Endothelial cell of umbilical vein (primary cell): ENCODE measurements around the gene CNNM3. TPM values are rescaled to one million over a fixed set of nuclear protein-coding genes. Genes with fewer than 3 reads are reported as not detected.

Experiments
- BruUV-seq: library from RNA; stranded (reverse); fragments of 400-500 nt; replicated peaks from 2 replicates; lab custom pipeline; 2021; lab: Mats Ljungman, UMichigan
- CTCF ChIA-PET: fragments of 300-600, 350-600 bp; sonication (Branson Sonifier 250); formaldehyde crosslinking; loops from one replicate; lab custom pipeline; 2021; ENCODE audit warnings: antibody characterized with exemption, inconsistent platforms; lab: Charles Lee
- POLR2A ChIA-PET: fragments of 300-600, 350-600 bp; sonication (Branson Sonifier 250); formaldehyde crosslinking; loops from one replicate; lab custom pipeline; 2021; ENCODE audit warnings: antibody characterized with exemption, inconsistent platforms; lab: Charles Lee
- DNase-seq: peaks from one replicate; pipeline ENCODE4 v3.0.0-alpha.2; 2011; ENCODE audit warnings: low read depth, low spot score
- FAIRE-seq: peaks from 2 replicates; lab custom pipeline; 2011; peaks lifted over from hg19 to GRCh38; lab: Jason Lieb, UNC
- H2AFZ ChIP-seq: 2 replicates; pipeline ENCODE4 v1.6.0; 2012; ENCODE audit warnings: low read depth, low read length, control low read depth, inconsistent platforms
- H3K27ac ChIP-seq: 2 replicates; pipeline ENCODE4 v1.5.1; 2011; ENCODE audit warnings: low read depth, mild to moderate bottlenecking, control low read depth, low read length, moderate library complexity; ENCODE audit not compliant: insufficient read depth
- H3K27me3 ChIP-seq, 2 experiments: 2 replicates each; pipeline versions ENCODE4 v1.6.0 to v1.6.1; 2011; ENCODE audit warnings: low read length in 2 of 2, mixed read lengths in 1 of 2; ENCODE audit not compliant: control insufficient read depth in 2 of 2, insufficient read depth in 2 of 2
- H3K36me3 ChIP-seq, 2 experiments: 2 replicates in 1 of 2; 3 replicates in 1 of 2; pipeline ENCODE4 v1.5.1; 2011; ENCODE audit warnings: low read length in 2 of 2, mild to moderate bottlenecking in 1 of 2, moderate library complexity in 1 of 2; ENCODE audit not compliant: control insufficient read depth in 2 of 2, insufficient read depth in 2 of 2; ENCODE audit errors: extremely low read depth in 1 of 2
- H3K4me1 ChIP-seq: 3 replicates; pipeline ENCODE4 v1.5.1; 2011; ENCODE audit warnings: mild to moderate bottlenecking, low read length; ENCODE audit not compliant: control insufficient read depth, insufficient read depth; ENCODE audit errors: extremely low read depth
- H3K4me2 ChIP-seq: 2 replicates; pipeline ENCODE4 v1.6.1; 2011; ENCODE audit warnings: low read length, control low read depth, mixed read lengths; ENCODE audit not compliant: insufficient read depth
- H3K4me3 ChIP-seq, 3 experiments: fragments of 200-600 bp in 1 of 3; sonication (generic), shearing (Covaris generic) in 1 of 3; replicated peaks in 1 of 3; 2 replicates each; pipeline ENCODE4 v1.5.1; 2011 to 2016; ENCODE audit warnings: control low read depth in 3 of 3, low read length in 3 of 3, mild to moderate bottlenecking in 2 of 3, inconsistent platforms in 1 of 3, low read depth in 1 of 3, moderate library complexity in 1 of 3; ENCODE audit not compliant: insufficient read depth in 1 of 3
- H3K79me2 ChIP-seq: 2 replicates; pipeline ENCODE4 v1.6.0; 2012; ENCODE audit warnings: low read length, inconsistent platforms; ENCODE audit not compliant: control insufficient read depth, insufficient read depth
- H3K9ac ChIP-seq: replicated peaks from 2 replicates; pipeline ENCODE3; 2011; ENCODE audit warnings: low read length, control low read depth; ENCODE audit not compliant: insufficient read depth; ENCODE audit errors: extremely low read depth
- H3K9me1 ChIP-seq: replicated peaks from 3 replicates; pipeline ENCODE4 v1.6.0; 2011; ENCODE audit warnings: mild to moderate bottlenecking, low read length; ENCODE audit not compliant: control insufficient read depth, insufficient read depth; ENCODE audit errors: extremely low read depth
- H3K9me3 ChIP-seq: replicated peaks from 2 replicates; pipeline ENCODE4 v1.5.1; 2012; ENCODE audit warnings: low read length, inconsistent platforms; ENCODE audit not compliant: control insufficient read depth, insufficient read depth
- H4K20me1 ChIP-seq: replicated peaks from 2 replicates; pipeline ENCODE3; 2011; ENCODE audit warnings: mild to moderate bottlenecking, low read length; ENCODE audit not compliant: control insufficient read depth, insufficient read depth; ENCODE audit errors: extremely low read depth
- EZH2 ChIP-seq: IDR thresholded peaks from 2 replicates; pipeline ENCODE4 v1.6.1; 2012; ENCODE audit warnings: borderline replicate concordance, low read depth, mild to moderate bottlenecking, moderate library complexity, low read length, inconsistent platforms; ENCODE audit not compliant: severe bottlenecking
- FOS ChIP-seq: IDR thresholded peaks from 2 replicates; pipeline ENCODE4 v1.6.1; 2011; ENCODE audit warnings: mild to moderate bottlenecking, low read length, moderate library complexity, borderline replicate concordance; ENCODE audit not compliant: insufficient read depth
- GATA2 ChIP-seq: IDR thresholded peaks from 2 replicates; pipeline ENCODE4 v1.7.0; 2011; ENCODE audit warnings: low read depth, mild to moderate bottlenecking, moderate library complexity, mixed read lengths, low read length; ENCODE audit not compliant: insufficient read length, insufficient read depth
- JUN ChIP-seq: IDR thresholded peaks from 2 replicates; pipeline ENCODE4 v1.6.1; 2011; ENCODE audit warnings: borderline replicate concordance, low read depth; ENCODE audit not compliant: insufficient read length, insufficient read depth
- MAX ChIP-seq: IDR thresholded peaks from 2 replicates; pipeline ENCODE4 v1.6.1; 2011; ENCODE audit not compliant: insufficient read depth, insufficient read length
- MYC ChIP-seq: IDR thresholded peaks from one replicate; pipeline ENCODE4 v1.6.1; 2011; ENCODE audit warnings: mild to moderate bottlenecking, low read depth, low read length
- POLR2A ChIP-seq: IDR thresholded peaks from 2 replicates; pipeline ENCODE4 v1.6.1; 2012; ENCODE audit warnings: low read depth, mild to moderate bottlenecking, control low read depth, low read length
- POLR2AphosphoS5 ChIP-seq: IDR thresholded peaks from 2 replicates; pipeline ENCODE4 v1.6.1; 2012; ENCODE audit warnings: low read depth, mild to moderate bottlenecking, control low read depth, low read length, moderate library complexity; ENCODE audit not compliant: insufficient read depth
- dilution Hi-C: fragments of 300-500 bp; cut with MboI; formaldehyde crosslinking; loops from one replicate; pipeline ENCODE4 v1.15.0; 2019; ENCODE audit warnings: low sequenced_read_pairs; ENCODE audit not compliant: extremely low pct_ligation_motif_present
- intact Hi-C: fragments of 100-400 bp; cut with micrococcal nuclease; formaldehyde crosslinking; loops from one replicate; pipeline ENCODE4 v1.10.0; 2022
- polyA plus RNA-seq, 4 experiments: library from polyadenylated mRNA; depleted of rRNA in 3 of 4; stranded (reverse) in 3 of 4; unstranded in 1 of 4; fragments of >200 nt; gene quantifications; 2 replicates each; pipeline versions ENCODE4 v1.2.1 to v1.2.3, GENCODE V29; 2011 to 2012; ENCODE audit warnings: missing spikeins in 1 of 4
- total RNA-seq: library from RNA; stranded (reverse); gene quantifications from 2 replicates; pipeline ENCODE4 v1.2.3, GENCODE V29; 2021
- TF ChIP-seq, protein P1 (sequence below), 2 donors: IDR thresholded peaks; 1 replicate in 1 of 2; 2 replicates in 1 of 2; pipeline ENCODE4 v1.5.1; 2011; ENCODE audit warnings: low read length in 2 of 2, mild to moderate bottlenecking in 2 of 2, moderate library complexity in 2 of 2, control low read depth in 1 of 2, inconsistent platforms in 1 of 2, low read depth in 1 of 2; ENCODE audit not compliant: insufficient read depth in 1 of 2; ENCODE audit errors: extremely low read depth in 1 of 2

The CNNM3 gene
- total and polyA plus RNA-seq, 2 donors (not counting 3 experiments of a cell fraction or from before 2014, with no cell fraction given): 13.0 to 14.9 TPM

GRCh38 chr2:96835830-96836229 is 19.8 kb downstream of the CNNM3 start:
- Histone ChIP-seq H3K4me2 (no peak overlapping the region), H3K9ac (no peak overlapping the region), H3K79me2 (no peaks in the 10 kb centered on the region), H3K4me3 (no peak overlapping the region), H4K20me1 (no peaks in the 10 kb centered on the region), H3K9me1 (no peaks in the 10 kb centered on the region), H2AFZ (no peak overlapping the region), H3K9me3 (no peaks in the 10 kb centered on the region), H3K27ac (no peak overlapping the region), H3K4me1 (no peaks in the 10 kb centered on the region), H3K36me3 (peaks cover 2 to 14% of the 10 kb centered on the region in 2 experiments), H3K27me3 (no peaks in the 10 kb centered on the region)
- dilution Hi-C loops: no loop called here
- ChIA-PET POLR2A (no interaction called here), CTCF (interaction anchor here (0.6 kb wide), 1 partner anchor 115 kb away, joined by 3 read pairs; no protein-coding TSS in a partner anchor)
- TF ChIP-seq MYC (no peak), POLR2A (no peak), EZH2 (no peak), GATA2 (no peak), JUN (no peak), MAX (no peak), POLR2AphosphoS5 (no peak), FOS (no peak)
- TF ChIP-seq, protein P1, sequence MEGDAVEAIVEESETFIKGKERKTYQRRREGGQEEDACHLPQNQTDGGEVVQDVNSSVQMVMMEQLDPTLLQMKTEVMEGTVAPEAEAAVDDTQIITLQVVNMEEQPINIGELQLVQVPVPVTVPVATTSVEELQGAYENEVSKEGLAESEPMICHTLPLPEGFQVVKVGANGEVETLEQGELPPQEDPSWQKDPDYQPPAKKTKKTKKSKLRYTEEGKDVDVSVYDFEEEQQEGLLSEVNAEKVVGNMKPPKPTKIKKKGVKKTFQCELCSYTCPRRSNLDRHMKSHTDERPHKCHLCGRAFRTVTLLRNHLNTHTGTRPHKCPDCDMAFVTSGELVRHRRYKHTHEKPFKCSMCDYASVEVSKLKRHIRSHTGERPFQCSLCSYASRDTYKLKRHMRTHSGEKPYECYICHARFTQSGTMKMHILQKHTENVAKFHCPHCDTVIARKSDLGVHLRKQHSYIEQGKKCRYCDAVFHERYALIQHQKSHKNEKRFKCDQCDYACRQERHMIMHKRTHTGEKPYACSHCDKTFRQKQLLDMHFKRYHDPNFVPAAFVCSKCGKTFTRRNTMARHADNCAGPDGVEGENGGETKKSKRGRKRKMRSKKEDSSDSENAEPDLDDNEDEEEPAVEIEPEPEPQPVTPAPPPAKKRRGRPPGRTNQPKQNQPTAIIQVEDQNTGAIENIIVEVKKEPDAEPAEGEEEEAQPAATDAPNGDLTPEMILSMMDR (IDR thresholded peaks at IDR 0.05; ENCODE audit: extremely low read depth in 1 of 2, insufficient read depth in 1 of 2, low read depth in 1 of 2, low read length in 2 of 2): no peak
- BruUV-seq: no TSS peak
- DNase-seq (no peak), FAIRE-seq (no peak)
- intact Hi-C loops: no loop called here
